Mesodermal cell (in vitro differentiated cells): ENCODE measurements around the gene EFCC1. TPM values are rescaled to one million over a fixed set of nuclear protein-coding genes. Genes with fewer than 3 reads are reported as not detected.

Experiments used
- H3K27ac ChIP-seq: 2 replicates; pipeline ENCODE4 v1.7.0; 2013; ENCODE audit warnings: mild to moderate bottlenecking, low read depth, low read length, moderate library complexity; ENCODE audit not compliant: severe bottlenecking
- H3K36me3 ChIP-seq: 2 replicates; pipeline ENCODE4 v1.7.1; 2013; ENCODE audit warnings: mild to moderate bottlenecking, low read length, moderate library complexity; ENCODE audit not compliant: control insufficient read depth, insufficient read depth
- H3K4me1 ChIP-seq: one replicate; pipeline ENCODE4 v1.7.1; 2013; ENCODE audit warnings: mild to moderate bottlenecking, low read length; ENCODE audit not compliant: insufficient read depth, control insufficient read depth, poor library complexity, severe bottlenecking
- H3K4me3 ChIP-seq: 2 replicates; pipeline ENCODE4 v1.7.0; 2013; ENCODE audit warnings: low read length, control low read depth, mild to moderate bottlenecking; ENCODE audit not compliant: insufficient read depth, poor library complexity, severe bottlenecking; ENCODE audit errors: extremely low read depth
- H3K9me3 ChIP-seq: 2 replicates; pipeline ENCODE4 v1.7.1; 2013; ENCODE audit warnings: mild to moderate bottlenecking, low read length, moderate library complexity; ENCODE audit not compliant: control insufficient read depth
- WGBS, 2 experiments: methylation state at CpG; one replicate each; pipeline ENCODE4 v1.1.5; 2013; ENCODE audit warnings: missing lambda C conversion rate in 2 of 2; ENCODE audit not compliant: insufficient coverage in 2 of 2; 5-methylcytosine and 5-hydroxymethylcytosine counted together
- polyA plus RNA-seq, 2 experiments: library from polyadenylated mRNA; stranded (reverse); fragments of 50-300 nt; gene quantifications; one replicate each; pipeline ENCODE4 v1.2.3, GENCODE V29; 2013

EFCC1 gene, protein sequence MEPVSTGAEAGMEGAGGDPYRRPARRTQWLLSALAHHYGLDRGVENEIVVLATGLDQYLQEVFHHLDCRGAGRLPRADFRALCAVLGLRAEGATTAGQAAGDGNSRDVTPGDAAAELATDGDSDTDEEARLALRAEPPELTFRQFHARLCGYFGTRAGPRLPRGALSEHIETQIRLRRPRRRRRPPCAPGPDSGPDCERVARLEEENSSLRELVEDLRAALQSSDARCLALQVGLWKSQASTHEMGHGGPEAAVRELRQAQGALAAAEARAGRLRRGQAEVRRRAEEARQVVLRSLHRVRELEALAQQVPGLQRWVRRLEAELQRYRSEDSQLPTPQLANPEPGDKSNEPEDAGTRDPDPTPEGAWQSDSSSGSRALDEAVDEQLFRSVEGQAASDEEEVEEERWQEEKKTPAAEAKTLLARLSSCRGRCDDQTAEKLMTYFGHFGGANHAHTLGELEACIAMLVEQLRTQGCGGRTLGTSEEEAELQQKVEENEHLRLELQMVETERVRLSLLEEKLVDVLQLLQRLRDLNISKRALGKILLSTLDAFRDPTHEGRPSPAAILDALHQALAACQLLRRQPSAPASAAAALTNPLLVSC
- polyA plus RNA-seq (2013, experiment 1 of 2), result 1.2 TPM
- polyA plus RNA-seq (2013, experiment 2 of 2), result 0.61 TPM

GRCh38 chr3:129001101-129001805 lies at the start of gene EFCC1:
TSS of gene EFCC1 (plus strand) at chr3:129001304. CDS start at chr3:129001629, 325 bp downstream.
- 0 to 1% methylated on average over 37 to 64 of the region's 74 CpGs for WGBS, 2 experiments
- peak within 1 kb of the TSS; percentile 42 for H3K4me3 ChIP-seq
- H3K4me1 ChIP-seq, result no peaks in the 10 kb centered on the region
- no peak within 1 kb of the TSS for H3K27ac ChIP-seq
- no peaks in the 10 kb centered on the region for H3K36me3 ChIP-seq
- H3K9me3 ChIP-seq, result no peaks in the 10 kb centered on the region

DNA sequence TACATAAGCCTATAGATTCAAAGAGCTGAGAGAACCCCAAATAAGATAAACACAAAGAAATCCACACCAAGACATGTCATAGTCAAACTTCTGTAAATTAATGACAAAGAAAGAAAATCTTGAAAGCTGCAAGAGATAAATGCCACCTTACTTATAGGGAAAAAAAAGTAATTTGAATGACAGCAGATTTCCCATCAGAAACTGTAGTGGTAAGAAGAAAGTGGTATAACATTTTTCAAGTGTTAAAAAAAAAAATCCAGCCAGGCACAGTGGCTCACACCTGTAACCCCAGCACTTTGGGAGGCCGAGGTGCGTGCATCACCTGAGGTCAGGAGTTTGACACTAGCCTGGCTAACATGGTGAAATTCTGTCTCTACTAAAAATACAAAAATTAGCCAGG lies 44.7 kb upstream of the EFCC1 start:
- no peaks in the 10 kb centered on the region for H3K9me3 ChIP-seq
- WGBS, 2 experiments, result 100% methylated on average over 2 of the region's 2 CpGs
- no peak overlapping the region for H3K27ac ChIP-seq

GRCh38 chr3:128965280-128965679 lies 35.8 kb upstream of the EFCC1 start:
- Histone ChIP-seq H3K27ac (no peak overlapping the region), H3K4me1 (no peaks in the 10 kb centered on the region), H3K36me3 (no peaks in the 10 kb centered on the region), H3K4me3 (no peak overlapping the region), H3K9me3 (no peaks in the 10 kb centered on the region)
- WGBS, 2 experiments, result 82 to 90% methylated on average over 6 to 7 of the region's 9 CpGs

More for the DNA sequence above, 44.7 kb upstream of the EFCC1 start:
- no peaks in the 10 kb centered on the region for H3K36me3 ChIP-seq
- no peak overlapping the region for H3K4me3 ChIP-seq
- H3K4me1 ChIP-seq, result no peaks in the 10 kb centered on the region

GRCh38 chr3:128965818-128966217 lies 35.3 kb upstream of the EFCC1 start:
- Histone ChIP-seq H3K27ac (no peak overlapping the region), H3K36me3 (no peaks in the 10 kb centered on the region), H3K4me1 (no peaks in the 10 kb centered on the region), H3K4me3 (no peak overlapping the region), H3K9me3 (no peaks in the 10 kb centered on the region)
- no CpG with 5 or more reads among the region's 3 CpGs for WGBS, 2 experiments

- H3K4me3 ChIP-seq, result no peak overlapping the region
- H3K27ac ChIP-seq, result no peak overlapping the region
- no peaks in the 10 kb centered on the region for H3K4me1 ChIP-seq
- 85 to 89% methylated on average over 4 to 5 of the region's 6 CpGs for WGBS, 2 experiments
- H3K36me3 ChIP-seq, result no peaks in the 10 kb centered on the region
- H3K9me3 ChIP-seq, result no peaks in the 10 kb centered on the region
Measured at GRCh38 chr3:128967748-128968355, 33.3 kb upstream of the EFCC1 start.

GRCh38 chr3:128969993-128970739 lies 30.9 kb upstream of the EFCC1 start:
- no peaks in the 10 kb centered on the region for H3K36me3 ChIP-seq
- 7 to 31% methylated on average over 7 to 9 of the region's 12 CpGs for WGBS, 2 experiments
- H3K9me3 ChIP-seq, result no peaks in the 10 kb centered on the region
- H3K4me1 ChIP-seq, result no peaks in the 10 kb centered on the region
- no peak overlapping the region for H3K27ac ChIP-seq
- no peak overlapping the region for H3K4me3 ChIP-seq

GRCh38 chr3:128970740-128971047 lies 30.4 kb upstream of the EFCC1 start:
- H3K36me3 ChIP-seq, result no peaks in the 10 kb centered on the region
- H3K4me1 ChIP-seq, result no peaks in the 10 kb centered on the region
- no peaks in the 10 kb centered on the region for H3K9me3 ChIP-seq
- no peak overlapping the region for H3K27ac ChIP-seq
- H3K4me3 ChIP-seq, result no peak overlapping the region
- WGBS, 2 experiments, result no CpG with 5 or more reads among the region's 1 CpG

DNA sequence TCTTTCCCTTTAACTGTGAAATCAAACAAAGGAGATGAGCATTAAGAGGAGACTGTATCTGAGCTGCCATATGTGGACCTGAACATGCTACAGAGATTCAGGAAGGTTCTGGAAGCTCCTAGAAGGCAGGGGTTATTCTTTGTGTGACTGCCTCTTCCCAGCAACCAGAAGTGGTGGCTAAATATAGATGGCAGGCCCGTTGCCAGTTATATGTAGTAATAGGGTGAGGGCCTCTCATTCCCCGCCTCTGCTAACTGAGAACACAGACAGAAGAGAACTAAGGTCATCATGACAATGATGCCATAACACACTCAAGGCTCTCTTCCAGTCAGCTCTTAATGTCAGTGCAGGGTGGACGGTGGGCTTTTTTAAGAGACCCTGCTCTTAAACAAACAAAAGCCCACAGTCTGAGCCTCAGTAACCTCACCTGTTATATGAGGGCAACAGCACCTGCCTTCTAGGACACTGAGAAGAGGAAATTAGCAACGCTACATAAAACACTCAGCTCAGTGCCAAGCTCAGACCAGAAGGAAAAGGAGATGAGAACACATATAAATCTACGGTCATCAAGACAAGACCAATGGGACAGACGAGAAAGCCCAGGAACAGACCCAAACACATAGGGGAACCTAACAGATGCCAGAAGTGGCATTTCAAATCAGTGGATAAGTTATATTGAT lies 29.5 kb upstream of the EFCC1 start:
- WGBS, 2 experiments, result 93 to 97% methylated on average over 2 to 4 of the region's 6 CpGs
- H3K36me3 ChIP-seq, result no peaks in the 10 kb centered on the region
- H3K9me3 ChIP-seq, result no peaks in the 10 kb centered on the region
- no peak overlapping the region for H3K4me3 ChIP-seq
- H3K27ac ChIP-seq, result no peak overlapping the region
- H3K4me1 ChIP-seq, result no peaks in the 10 kb centered on the region

GRCh38 chr3:128973988-128974564 lies 27.0 kb upstream of the EFCC1 start:
- no peaks in the 10 kb centered on the region for H3K36me3 ChIP-seq
- H3K4me1 ChIP-seq, result no peaks in the 10 kb centered on the region
- no peak overlapping the region for H3K27ac ChIP-seq
- WGBS, 2 experiments, result 87 to 92% methylated on average over 2 to 4 of the region's 5 CpGs
- no peaks in the 10 kb centered on the region for H3K9me3 ChIP-seq
- no peak overlapping the region for H3K4me3 ChIP-seq
